GM18511 (cell line): ENCODE measurements around the gene TTC38.

Source experiments
- ATAC-seq: cut with Tn5 transposase; IDR thresholded peaks from one replicate; pipeline ENCODE4 v1.9.1; 2021; ENCODE audit warnings: mild to moderate bottlenecking, moderate library complexity; ENCODE audit not compliant: unreplicated experiment

Gene TTC38

GRCh38 chr22:46327691-46328465 lies 60.1 kb downstream of the TTC38 start:
- no peak for ATAC-seq

- no peak for ATAC-seq
Measured at GRCh38 chr22:46328797-46329196, 61.0 kb downstream of the TTC38 start.

GRCh38 chr22:46329616-46330015 lies 61.8 kb downstream of the TTC38 start:
- ATAC-seq: no peak

GRCh38 chr22:46330426-46330825 lies 62.6 kb downstream of the TTC38 start:
- no peak for ATAC-seq

- no peak for ATAC-seq
Measured at GRCh38 chr22:46331496-46331895, 63.7 kb downstream of the TTC38 start.

- peak; percentile 92 for ATAC-seq
Measured at GRCh38 chr22:46335201-46336118, 67.7 kb downstream of the TTC38 start, which contains the start of gene TRMU. Gene TRMU (plus strand): TSS chr22:46335714. CDS start chr22:46335765, 51 bp downstream.

GRCh38 chr22:46336119-46337078 lies 68.6 kb downstream of the TTC38 start:
- ATAC-seq: peak; percentile 17

GRCh38 chr22:46337870-46338269 lies 70.1 kb downstream of the TTC38 start:
- ATAC-seq: no peak

- no peak for ATAC-seq
Measured at GRCh38 chr22:46338636-46339035, 70.8 kb downstream of the TTC38 start.

- ATAC-seq: no peak
Measured at GRCh38 chr22:46339956-46340355, 72.1 kb downstream of the TTC38 start.

GRCh38 chr22:46340676-46341075 lies 72.9 kb downstream of the TTC38 start:
- no peak for ATAC-seq
